Common myeloid progenitor, CD34-positive (primary cell): ENCODE data around the gene DCUN1D4.

Source experiments
- CTCF ChIA-PET: fragments of 350-600 bp; sonication (Branson Sonifier 250); formaldehyde crosslinking; loops from one replicate; lab custom pipeline; 2021; ENCODE audit warnings: antibody characterized with exemption; lab: Charles Lee
- POLR2A ChIA-PET: fragments of 350-600 bp; sonication (Branson Sonifier 250); formaldehyde crosslinking; loops from one replicate; lab custom pipeline; 2021; ENCODE audit warnings: antibody characterized with exemption; lab: Charles Lee
- DNase-seq, 3 donors: peaks; one replicate each; pipeline versions ENCODE4 v3.0.0 to v3.0.0-alpha.2; 2013
- H3K27ac ChIP-seq, 2 experiments: 1 replicate in 1 of 2; 2 replicates in 1 of 2; pipeline ENCODE4 v1.7.0; 2013; ENCODE audit warnings: inconsistent platforms in 2 of 2, low read length in 2 of 2, mild to moderate bottlenecking in 2 of 2, low read depth in 1 of 2, moderate library complexity in 1 of 2; ENCODE audit not compliant: severe bottlenecking in 2 of 2, insufficient read depth in 1 of 2, poor library complexity in 1 of 2
- H3K27me3 ChIP-seq, 5 experiments: replicated peaks in 2 of 5; 1 replicate in 3 of 5; 2 replicates in 2 of 5; pipeline versions ENCODE4 v1.6.1 to v1.7.0; 2013; ENCODE audit warnings: low read length in 4 of 5, mild to moderate bottlenecking in 2 of 5, moderate library complexity in 2 of 5, inconsistent platforms in 1 of 5; ENCODE audit not compliant: insufficient read depth in 5 of 5, control insufficient read depth in 4 of 5
- H3K36me3 ChIP-seq, 4 experiments: 1 replicate in 2 of 4; 2 replicates in 2 of 4; pipeline versions ENCODE4 v1.6.1 to v1.7.0; 2013; ENCODE audit warnings: low read length in 3 of 4, control low read depth in 1 of 4, mild to moderate bottlenecking in 1 of 4; ENCODE audit not compliant: control insufficient read depth in 4 of 4, insufficient read depth in 4 of 4
- H3K4me1 ChIP-seq, 4 experiments: 1 replicate in 3 of 4; 2 replicates in 1 of 4; pipeline versions ENCODE4 v1.6.1 to v1.7.1; 2013; ENCODE audit warnings: low read length in 3 of 4, mild to moderate bottlenecking in 3 of 4, control low read depth in 1 of 4, inconsistent platforms in 1 of 4, moderate library complexity in 1 of 4; ENCODE audit not compliant: control insufficient read depth in 4 of 4, insufficient read depth in 4 of 4; ENCODE audit errors: control extremely low read depth in 1 of 4
- H3K4me3 ChIP-seq, 7 experiments: 1 replicate in 4 of 7; 2 replicates in 3 of 7; pipeline versions ENCODE4 v1.5.1 to v1.7.0; 2013; ENCODE audit warnings: mild to moderate bottlenecking in 7 of 7, low read length in 6 of 7, moderate library complexity in 6 of 7, inconsistent platforms in 2 of 7, low read depth in 2 of 7, control low read depth in 1 of 7; ENCODE audit not compliant: insufficient read depth in 4 of 7, control insufficient read depth in 1 of 7; ENCODE audit errors: extremely low read depth in 1 of 7
- H3K9me3 ChIP-seq, 5 experiments: 1 replicate in 4 of 5; 2 replicates in 1 of 5; pipeline versions ENCODE4 v1.6.1 to v1.7.1; 2013; ENCODE audit warnings: low read length in 4 of 5, mild to moderate bottlenecking in 2 of 5, inconsistent platforms in 1 of 5, low read depth in 1 of 5, moderate library complexity in 1 of 5; ENCODE audit not compliant: control insufficient read depth in 4 of 5, insufficient read depth in 2 of 5; ENCODE audit errors: control extremely low read depth in 1 of 5
- WGBS: methylation state at CpG from one replicate; pipeline ENCODE4 v1.1.5; 2013; ENCODE audit not compliant: insufficient coverage; 5-methylcytosine and 5-hydroxymethylcytosine counted together

The DCUN1D4 gene

DNA sequence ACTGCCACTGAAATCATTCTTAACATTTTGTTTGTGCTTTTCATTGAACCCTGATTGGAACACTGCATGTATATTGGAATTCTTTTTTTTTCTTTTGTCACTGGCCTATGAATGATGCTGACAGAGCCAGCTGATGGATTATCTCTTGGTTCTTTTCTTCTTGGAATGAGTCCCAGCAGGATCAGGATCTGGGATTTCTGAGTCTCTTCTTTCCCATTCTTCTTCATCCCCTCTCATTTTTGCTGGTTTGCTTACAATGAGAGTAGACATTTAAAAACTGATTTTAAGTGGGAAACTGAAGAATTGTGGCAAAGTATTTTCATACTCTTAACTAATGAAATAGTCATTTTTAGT, 9.0 kb downstream of the DCUN1D4 start:
- no peak overlapping the region for H3K27ac ChIP-seq
- ChIA-PET POLR2A (no interaction called here), CTCF (interaction anchor here (1.8 kb wide), 1 partner anchor 11 kb away, joined by 10 read pairs; no protein-coding TSS in a partner anchor)
- no peak for DNase-seq
- H3K9me3 ChIP-seq: no peaks in the 10 kb centered on the region
- no peak overlapping the region for H3K4me3 ChIP-seq
- no peaks in the 10 kb centered on the region for H3K27me3 ChIP-seq
- peaks cover 0 to 12% (median 0%) of the 10 kb centered on the region in 4 experiments for H3K4me1 ChIP-seq
- peaks cover 0 to 26% (median 5%) of the 10 kb centered on the region in 4 experiments for H3K36me3 ChIP-seq

DNA sequence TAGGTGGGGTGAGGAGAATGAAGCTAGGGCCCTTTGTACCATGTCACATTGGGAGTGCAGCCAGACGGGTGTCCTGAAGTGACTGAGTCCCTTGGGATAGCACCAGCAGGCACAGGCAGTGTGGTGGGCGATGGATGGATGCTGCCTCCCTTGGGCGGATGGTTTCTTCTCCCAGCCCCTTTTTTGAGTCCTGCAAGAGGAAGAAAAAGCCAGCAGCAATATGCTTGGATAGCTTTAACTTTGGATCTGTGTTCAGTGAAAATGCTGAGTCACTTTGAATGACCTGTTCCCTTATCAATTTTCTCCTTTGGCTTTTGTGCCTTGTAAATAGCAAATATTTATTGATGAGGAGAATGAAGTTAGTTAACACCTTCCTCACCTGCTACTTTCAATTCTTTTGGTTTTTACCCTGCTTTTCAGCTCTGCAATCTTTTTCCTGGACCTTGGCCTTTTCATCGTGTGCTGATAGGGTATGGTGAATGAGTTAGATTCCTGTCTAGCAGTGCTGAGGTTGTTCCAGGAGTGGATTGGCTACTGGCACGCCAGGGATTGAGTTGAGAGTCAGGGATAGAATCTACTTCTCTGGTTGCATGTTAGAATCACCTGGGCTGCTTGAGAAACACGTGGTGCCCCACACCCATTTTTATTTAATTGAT, 10.2 kb downstream of the DCUN1D4 start:
- Histone ChIP-seq H3K4me1 (peaks cover 0 to 12% (median 0%) of the 10 kb centered on the region in 4 experiments), H3K27ac (no peak overlapping the region), H3K4me3 (no peak overlapping the region), H3K27me3 (no peaks in the 10 kb centered on the region), H3K9me3 (no peaks in the 10 kb centered on the region), H3K36me3 (peaks cover under 1 to 25% (median 6%) of the 10 kb centered on the region in 4 experiments)
- DNase-seq: no peak
- WGBS: 91% methylated on average over 5 of the region's 6 CpGs
- ChIA-PET POLR2A (no interaction called here), CTCF (interaction anchor here (1.2 to 1.8 kb wide), 2 partner anchors 10 to 11 kb away, joined by 3 to 10 read pairs; partner anchors contain the start of gene DCUN1D4)

- no peaks in the 10 kb centered on the region for H3K9me3 ChIP-seq
- H3K27ac ChIP-seq: no peak overlapping the region
- H3K36me3 ChIP-seq: peaks cover 3 to 16% (median 4%) of the 10 kb centered on the region in 4 experiments
- peaks cover 0 to 11% (median 0%) of the 10 kb centered on the region in 4 experiments for H3K4me1 ChIP-seq
- 100% methylated on average over 1 of the region's 2 CpGs for WGBS
- H3K4me3 ChIP-seq: no peak overlapping the region
- no peak for DNase-seq
- POLR2A ChIA-PET: no interaction called here
- no peaks in the 10 kb centered on the region for H3K27me3 ChIP-seq
- CTCF ChIA-PET: no interaction called here
These were observed 12.3 kb downstream of the DCUN1D4 start for GRCh38 chr4:51855270-51855669.

GRCh38 chr4:51855751-51856150, 12.8 kb downstream of the DCUN1D4 start:
- Histone ChIP-seq H3K4me1 (peaks cover 0 to 6% (median 0%) of the 10 kb centered on the region in 4 experiments), H3K36me3 (peaks cover 3 to 19% (median 5%) of the 10 kb centered on the region in 4 experiments), H3K9me3 (no peaks in the 10 kb centered on the region), H3K4me3 (no peak overlapping the region), H3K27me3 (no peaks in the 10 kb centered on the region), H3K27ac (no peak overlapping the region)
- CTCF ChIA-PET: no interaction called here
- 97% methylated on average over 3 of the region's 3 CpGs for WGBS
- no peak for DNase-seq
- POLR2A ChIA-PET: no interaction called here

GRCh38 chr4:51858605-51859202, 15.8 kb downstream of the DCUN1D4 start:
- Histone ChIP-seq H3K9me3 (no peaks in the 10 kb centered on the region), H3K36me3 (peaks cover 4 to 15% (median 5%) of the 10 kb centered on the region in 4 experiments), H3K4me1 (no peaks in the 10 kb centered on the region), H3K27me3 (no peaks in the 10 kb centered on the region), H3K27ac (no peak overlapping the region), H3K4me3 (no peak overlapping the region)
- no peak for DNase-seq
- 100% methylated on average over 1 of the region's 3 CpGs for whole genome bisulfite sequencing
- POLR2A ChIA-PET: no interaction called here
- CTCF ChIA-PET: interaction anchor here (1.1 kb wide), 1 partner anchor 34 kb away, joined by 3 read pairs; no protein-coding TSS in a partner anchor

DNA sequence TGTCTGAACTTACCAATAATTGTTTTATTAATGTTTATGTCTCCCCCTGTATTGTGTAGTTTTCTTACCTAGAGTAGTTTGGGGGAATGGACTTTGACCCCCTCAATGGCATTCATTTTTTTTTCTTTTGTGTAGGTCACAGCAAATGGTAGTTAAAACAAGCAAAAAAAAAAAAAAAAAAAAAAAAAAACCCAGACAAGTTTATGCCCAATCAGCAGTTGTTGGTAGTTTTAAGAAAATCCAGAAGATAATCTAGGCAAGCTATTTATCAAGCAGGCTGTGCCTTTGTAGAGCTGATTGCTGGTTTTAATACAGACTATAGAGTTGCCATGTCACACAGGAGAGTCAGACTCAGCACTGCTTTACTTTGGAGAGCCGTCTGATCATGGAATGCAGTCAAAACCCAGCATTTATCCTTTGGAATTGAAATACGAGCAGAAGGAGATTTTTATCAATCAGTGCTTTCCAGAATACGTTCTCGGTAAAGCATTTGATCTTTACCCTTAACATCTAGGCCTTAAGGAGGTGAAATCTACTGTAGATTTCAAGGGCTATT, 16.6 kb downstream of the DCUN1D4 start:
- H3K4me1 ChIP-seq: no peaks in the 10 kb centered on the region
- no peak overlapping the region for H3K4me3 ChIP-seq
- no peaks in the 10 kb centered on the region for H3K27me3 ChIP-seq
- WGBS: 97% methylated on average over 4 of the region's 4 CpGs
- CTCF ChIA-PET: no interaction called here
- POLR2A ChIA-PET: no interaction called here
- no peaks in the 10 kb centered on the region for H3K9me3 ChIP-seq
- no peak for DNase-seq
- H3K27ac ChIP-seq: no peak overlapping the region
- H3K36me3 ChIP-seq: peaks cover 4 to 21% (median 9%) of the 10 kb centered on the region in 4 experiments

DNA sequence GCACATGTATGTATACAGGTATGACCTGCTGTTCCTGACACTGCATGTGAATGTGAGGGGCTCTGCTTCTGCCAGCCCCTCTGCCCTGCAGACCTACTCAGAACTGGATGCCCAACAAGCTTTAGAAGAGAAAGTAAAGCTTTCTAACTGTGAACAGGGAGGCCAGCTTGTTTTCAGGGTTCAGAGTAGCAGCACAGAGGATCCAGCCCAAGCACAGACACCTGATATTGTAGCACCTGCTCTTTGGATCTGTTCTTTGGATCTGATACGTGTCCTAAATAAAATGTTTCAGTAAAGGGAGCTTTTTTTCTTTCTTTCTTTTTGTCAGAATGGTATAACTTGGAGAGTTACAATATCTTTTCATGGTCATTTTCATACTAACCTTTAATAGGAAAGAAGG, 19.2 kb downstream of the DCUN1D4 start:
- H3K4me3 ChIP-seq: no peak overlapping the region
- peaks cover 0 to 3% (median 0%) of the 10 kb centered on the region in 5 experiments for H3K9me3 ChIP-seq
- ChIA-PET POLR2A (no interaction called here), CTCF (interaction anchor here (1.0 to 2.0 kb wide), 5 partner anchors 9 to 33 kb away, joined by 3 to 10 read pairs (median 3); no protein-coding TSS in a partner anchor)
- H3K27me3 ChIP-seq: no peaks in the 10 kb centered on the region
- H3K36me3 ChIP-seq: peaks cover under 1 to 36% (median 18%) of the 10 kb centered on the region in 4 experiments
- whole genome bisulfite sequencing: 100% methylated on average over 1 of the region's 1 CpG
- H3K4me1 ChIP-seq: no peaks in the 10 kb centered on the region
- no peak overlapping the region for H3K27ac ChIP-seq
- DNase-seq: no peak
